HG02588 (cell line): ENCODE results near the gene ADAM12.
"Not testable (repeated sequence)": the region's sequence is repeated elsewhere in the genome, so short reads cannot be mapped to it uniquely, and the experiment has no call there.

Experiments used
- ATAC-seq: cut with Tn5 transposase; IDR thresholded peaks from one replicate; pipeline ENCODE4 v1.9.1; 2021; ENCODE audit warnings: mild to moderate bottlenecking, moderate library complexity; ENCODE audit not compliant: unreplicated experiment

Gene ADAM12

DNA sequence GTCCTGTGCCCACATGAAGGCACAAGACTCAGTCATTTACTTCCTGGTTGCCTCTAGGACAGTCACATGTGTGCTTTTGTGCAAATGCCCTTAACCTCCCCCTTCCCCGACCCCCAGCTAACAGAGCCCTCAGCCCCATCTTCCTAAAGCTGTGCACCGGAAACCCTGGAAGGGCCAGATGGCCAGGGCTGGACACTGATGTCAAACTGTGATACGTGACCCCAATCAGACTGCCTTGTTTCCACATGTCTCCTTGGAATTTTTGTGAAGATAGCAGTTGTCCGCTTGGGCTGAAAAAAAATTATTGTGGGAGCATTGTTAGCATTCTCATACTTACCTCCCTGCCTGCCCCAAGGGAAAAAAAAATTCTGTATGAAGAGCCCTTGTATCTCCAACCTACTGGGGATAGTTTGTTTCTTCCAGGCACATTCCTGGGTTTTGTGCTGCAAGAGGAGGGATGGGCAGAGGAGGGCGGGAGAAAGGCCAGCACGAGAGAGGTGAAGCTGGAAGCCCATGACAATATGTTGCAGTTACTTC, 17.0 kb upstream of the ADAM12 start:
- ATAC-seq: no peak

DNA sequence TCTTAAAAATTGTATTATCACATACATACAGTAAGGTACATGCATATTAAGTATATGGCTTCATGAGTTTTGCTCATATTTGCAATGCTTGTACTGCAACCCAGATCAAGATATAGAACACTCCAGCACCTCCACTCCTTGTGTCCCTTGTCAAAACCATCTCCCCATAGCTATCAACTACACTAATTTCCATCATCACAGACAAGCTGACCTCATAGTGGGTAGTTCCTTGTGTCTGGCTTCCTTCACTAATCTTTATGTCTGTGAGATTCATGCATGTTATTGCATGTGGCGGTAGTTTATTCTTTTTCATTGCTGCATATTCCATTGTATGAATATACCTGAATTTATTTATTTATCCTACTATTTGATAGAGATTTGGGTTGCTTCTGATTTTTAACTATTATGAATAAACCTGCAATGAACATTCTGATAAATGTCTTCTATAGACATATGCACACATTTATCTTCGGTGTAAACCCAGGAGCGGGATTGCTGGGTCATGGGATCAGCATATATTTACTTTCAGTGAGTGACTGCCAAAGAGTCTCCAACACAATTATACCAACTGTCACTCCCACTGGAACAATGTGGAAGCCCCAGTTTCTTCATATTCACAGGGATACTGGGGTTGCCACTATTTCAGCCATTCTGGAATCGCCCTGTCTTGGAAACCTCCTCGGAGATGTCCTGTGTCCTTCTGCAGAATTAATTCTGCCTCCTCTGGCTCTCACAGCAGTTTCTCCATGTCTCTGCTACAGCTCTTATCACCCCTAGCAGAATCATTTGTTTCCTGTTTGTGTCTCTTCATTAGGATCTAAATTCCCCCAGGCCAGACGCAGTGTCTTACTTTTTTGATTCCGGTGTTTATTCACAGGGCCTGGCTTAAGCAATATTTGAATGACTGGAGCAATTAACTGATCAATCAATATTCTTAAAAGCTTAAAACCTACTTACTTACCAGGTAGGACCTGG, 14.7 kb upstream of the ADAM12 start:
- ATAC-seq: no peak

DNA sequence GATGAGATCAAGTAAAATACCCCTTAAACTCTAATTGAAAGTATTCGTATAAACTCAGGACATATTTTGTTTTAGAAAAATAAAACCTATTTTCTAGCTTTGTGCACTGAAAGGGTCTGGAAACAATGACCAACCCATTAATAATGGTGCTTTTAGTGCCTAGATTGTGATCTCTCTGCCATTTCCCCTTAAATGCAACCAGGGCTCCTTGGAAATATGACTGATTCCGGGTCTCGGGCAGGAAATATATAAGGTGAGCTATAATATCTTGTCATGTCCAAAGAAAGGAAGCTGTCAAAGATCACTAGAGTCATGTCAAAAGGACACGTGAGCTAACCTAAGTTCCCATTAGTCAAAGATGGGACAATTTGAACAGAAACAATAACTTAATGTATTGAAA, 12.4 kb upstream of the ADAM12 start:
- no peak for ATAC-seq

DNA sequence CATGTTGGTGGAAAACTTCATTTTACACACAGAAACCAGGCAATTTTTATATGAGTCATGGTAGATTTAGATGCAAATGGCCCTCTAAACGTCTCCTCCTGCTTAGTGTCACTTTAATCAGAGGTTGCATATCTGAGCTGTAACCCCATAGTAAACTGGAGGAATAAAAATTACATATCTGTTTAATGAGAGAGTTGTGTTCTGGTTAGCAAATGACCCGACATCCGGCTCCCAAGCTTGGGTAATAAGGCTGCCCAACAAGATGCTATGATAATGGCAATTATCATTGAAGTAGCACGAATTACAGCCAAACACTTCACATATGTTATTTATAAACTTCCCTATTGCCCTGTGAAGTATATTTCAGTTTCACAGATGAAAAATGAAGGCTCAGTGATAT, 10.6 kb upstream of the ADAM12 start:
- no peak for ATAC-seq

DNA sequence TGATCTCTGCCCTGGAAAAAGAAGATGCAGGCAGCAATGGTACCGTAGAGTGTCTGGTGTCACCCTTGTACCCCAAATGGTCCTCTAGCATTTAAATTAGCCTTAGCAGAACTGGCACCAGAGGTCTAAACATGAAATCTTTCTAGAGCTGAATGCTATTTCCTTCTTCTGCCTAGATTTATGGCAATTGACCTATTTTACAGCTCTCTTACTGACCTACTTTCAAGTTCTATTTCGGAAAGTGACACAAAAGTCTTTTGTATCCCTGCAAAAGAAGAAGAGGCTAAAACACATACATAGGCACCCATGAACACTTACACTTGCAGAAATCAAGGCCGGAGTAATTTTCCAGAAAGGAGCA, 10.1 kb upstream of the ADAM12 start:
- ATAC-seq: no peak

DNA sequence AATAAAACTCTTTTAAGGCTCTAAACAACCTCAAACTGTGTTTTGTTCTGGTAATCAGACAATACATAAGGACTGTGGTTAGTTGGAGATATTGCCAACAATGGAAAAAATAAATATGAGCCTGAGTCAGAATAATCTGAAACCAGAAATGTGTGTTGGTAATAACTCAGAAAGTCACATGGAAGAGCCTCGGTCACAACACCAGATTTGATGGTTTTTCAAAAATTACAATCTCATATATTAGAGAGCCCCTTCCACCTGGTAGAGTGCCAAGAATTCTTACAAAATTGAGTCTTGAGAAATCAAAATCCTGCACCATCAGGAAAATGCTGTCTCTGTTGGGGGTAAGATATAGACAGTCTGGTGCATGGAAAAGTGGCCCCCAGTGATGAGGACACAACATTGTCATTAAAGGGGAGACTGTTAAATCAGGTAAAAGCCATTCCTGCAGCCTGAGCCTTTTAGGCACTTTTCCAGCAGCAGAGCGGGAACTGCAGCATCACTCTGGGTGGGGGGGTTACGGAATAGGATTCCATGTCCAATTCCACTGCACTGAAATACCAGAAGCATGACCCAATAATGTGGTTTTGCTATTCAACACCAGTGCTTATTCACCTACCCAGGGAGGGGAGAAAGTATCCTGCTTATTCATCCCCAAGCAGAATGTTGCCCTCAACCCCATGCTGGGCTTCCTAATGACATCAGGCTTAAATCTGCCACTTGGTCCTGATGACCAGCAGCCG, 9.5 kb upstream of the ADAM12 start:
- no peak for ATAC-seq

DNA sequence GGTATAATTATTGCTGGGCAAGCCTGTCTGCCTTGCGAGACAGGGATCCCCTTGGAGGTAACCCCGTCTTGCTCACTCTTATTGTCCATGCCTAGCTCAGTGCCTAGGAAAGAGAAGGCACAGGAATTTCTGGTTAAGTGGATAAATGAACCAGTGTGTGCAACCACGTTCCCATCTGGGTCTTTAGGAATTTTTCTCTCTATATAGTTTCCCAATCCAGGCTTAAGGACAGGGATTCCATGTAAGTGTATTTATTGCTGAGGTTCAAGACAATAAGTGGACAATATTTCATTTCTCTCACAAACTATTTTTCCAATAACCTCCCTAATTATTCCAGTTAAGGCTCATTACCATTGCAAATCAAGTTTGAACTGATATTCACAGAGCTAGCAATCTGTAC, 8.9 kb upstream of the ADAM12 start:
- ATAC-seq: no peak

DNA sequence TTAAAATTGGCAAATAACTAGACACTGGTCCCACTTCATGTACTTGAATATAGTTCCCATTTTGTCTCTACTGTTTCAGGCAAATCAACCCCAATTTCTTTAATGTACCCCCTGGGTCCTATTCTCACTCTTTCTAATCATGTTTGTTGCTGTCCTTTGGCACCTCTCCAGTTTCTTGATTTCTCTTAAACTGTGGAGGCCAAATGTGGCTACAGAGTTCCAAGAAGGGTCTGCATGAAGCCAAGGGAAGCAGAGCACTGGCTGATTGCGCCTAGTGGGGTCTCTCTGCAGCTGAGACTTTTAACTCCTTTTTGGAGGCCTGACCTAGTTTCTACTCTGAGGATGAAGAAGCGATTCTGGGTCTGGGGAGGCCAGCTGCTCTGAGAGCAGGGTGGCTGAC, 6.7 kb upstream of the ADAM12 start:
- ATAC-seq: no peak

DNA sequence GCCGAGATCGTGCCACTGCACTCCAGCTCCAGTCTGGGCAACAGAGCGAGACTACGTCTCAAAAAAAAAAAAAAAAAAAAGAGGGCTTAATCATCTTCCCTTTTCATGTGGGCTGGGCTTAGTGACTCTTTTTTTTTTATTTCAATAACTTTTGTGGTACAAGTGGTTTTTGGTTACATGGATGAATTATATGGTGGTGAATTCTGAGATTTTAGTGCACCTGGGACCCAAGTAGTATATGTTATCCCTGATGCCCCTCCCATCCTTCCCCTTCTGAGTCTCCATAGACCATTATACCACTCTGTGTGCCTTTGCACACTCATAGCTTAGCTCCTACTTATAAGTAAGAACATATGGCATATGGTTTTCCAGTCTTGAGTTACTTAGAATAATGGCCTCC, 4.8 kb upstream of the ADAM12 start:
- ATAC-seq: no peak

DNA sequence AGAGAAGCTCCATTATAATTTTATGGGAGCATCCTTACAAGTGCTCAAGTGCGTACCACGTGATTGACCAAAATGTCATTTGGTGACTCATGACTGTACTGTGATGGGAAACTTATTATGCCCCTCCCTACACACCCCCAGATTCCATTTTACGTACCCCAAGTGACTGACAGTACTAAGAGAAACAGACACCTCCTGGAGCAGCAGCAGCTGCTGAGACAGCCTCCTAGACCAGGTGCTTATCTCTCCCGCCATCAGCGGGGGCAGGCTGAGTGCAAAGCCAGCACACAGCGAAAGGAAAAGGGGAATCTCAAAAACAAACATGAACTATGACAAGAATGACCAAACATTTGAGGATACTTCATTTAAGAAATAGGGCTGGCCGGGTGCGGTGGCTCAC, 4.2 kb upstream of the ADAM12 start:
- ATAC-seq: no peak

DNA sequence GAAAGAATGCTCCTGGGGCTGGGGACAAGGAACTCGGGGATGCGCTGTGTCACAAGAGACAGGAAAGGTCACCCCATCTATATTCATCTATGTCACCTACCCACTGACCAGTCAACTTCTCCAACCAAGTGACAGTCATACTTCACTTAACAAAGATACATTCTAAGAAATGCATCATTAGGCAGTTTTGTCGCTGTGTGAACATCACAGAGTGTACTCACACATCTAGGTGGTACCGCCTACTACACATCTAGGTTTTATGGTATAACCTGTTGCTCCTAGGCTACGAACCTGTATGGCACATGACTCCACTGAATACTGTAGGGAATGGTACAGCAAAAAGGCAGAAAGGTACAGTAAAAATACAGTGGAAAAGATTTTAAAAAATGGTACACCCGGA, 3.8 kb upstream of the ADAM12 start:
- ATAC-seq: no peak

DNA sequence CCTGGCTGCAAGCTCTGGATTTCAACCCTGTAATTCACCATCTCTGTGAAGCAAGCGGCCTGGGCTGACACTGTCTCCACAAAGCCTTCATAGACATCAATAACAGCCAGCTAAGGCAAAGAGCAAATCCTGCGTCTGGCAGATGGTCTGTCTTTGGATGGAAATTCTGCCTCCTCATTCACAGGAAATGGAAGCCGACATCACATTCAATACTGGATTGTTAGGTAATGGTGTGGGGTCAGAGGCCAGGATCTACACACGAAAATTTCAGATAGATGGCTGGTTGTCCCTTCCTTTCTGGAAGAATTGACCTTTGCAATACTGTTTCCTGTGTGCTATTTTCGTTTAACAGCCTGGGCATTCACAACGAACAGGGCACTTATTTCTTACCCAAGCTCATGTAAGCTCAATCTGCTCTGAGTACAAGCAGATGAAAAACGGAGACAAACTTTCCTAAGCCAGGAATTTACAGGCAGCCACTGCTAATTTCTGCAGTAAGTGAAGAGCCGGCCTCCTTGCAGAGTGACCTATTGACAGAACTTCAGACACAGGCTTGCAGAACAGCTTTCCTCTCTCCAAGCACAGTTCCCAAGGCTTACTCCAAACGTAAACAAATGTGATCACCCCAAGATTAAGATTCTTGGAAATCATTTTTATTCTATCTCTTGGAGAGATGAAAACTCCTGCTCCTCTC, 3.1 kb upstream of the ADAM12 start:
- no peak for ATAC-seq

DNA sequence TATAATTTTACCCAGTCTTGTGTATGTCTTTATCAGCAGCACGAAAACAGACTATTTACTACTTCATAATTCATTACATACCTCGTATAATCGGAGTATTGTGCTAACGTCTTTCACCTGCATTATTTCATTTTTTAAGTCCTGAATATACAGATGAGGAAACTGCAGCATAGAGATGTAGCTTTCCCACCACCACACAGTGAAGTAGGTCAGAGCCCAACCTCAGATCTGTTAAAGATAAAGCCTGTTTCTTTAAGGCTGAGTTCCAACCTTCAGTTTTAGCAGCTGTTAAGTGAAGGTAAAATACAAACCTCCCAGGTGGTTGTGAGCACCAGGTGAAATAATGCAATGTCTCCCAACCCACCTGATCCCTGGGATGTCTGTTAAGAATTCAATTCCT, 2.0 kb upstream of the ADAM12 start:
- ATAC-seq: no peak

DNA sequence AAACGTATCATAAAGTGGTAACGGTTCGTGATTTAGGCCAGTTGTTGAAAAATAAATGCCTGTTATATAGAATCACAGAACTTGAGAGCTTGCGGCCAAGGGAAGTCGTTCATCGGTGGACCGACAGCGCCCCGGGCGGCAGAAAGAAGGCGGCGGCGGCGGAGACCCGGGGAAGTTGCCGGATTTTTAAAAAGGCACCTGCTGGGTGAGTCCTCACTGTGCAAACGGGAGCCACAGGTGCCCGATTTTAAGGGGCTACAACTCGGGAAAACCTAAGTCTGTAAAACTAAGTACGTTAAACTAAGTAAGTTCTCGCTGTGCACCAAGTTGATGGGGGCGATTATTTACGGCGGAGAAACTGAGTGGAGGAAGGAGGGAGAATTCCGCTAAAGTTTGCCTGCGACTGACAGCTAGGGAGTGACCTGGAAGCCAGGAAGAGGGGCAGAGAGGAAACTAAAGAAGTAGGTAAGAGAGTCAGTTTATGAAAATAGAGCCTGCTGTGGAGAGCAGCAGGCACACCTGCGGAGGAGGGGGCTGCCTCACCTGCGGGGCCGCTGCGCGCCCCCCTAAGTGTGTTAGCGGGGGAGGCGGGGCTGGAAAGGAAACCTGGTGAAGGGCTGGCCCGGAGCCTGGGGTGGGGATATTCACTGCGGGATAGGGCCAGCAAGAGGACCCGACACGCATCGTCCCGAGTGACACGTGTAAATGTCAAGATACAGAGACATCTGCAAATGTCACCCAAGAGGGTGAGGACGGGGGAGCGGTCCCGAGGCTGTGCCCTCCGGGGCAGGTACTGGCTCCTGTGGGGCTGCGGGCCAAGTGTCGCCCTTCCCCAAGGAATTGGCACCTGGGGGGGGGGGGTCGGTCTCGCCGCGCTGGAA, 996 bp downstream of the ADAM12 start:
- no peak for ATAC-seq

DNA sequence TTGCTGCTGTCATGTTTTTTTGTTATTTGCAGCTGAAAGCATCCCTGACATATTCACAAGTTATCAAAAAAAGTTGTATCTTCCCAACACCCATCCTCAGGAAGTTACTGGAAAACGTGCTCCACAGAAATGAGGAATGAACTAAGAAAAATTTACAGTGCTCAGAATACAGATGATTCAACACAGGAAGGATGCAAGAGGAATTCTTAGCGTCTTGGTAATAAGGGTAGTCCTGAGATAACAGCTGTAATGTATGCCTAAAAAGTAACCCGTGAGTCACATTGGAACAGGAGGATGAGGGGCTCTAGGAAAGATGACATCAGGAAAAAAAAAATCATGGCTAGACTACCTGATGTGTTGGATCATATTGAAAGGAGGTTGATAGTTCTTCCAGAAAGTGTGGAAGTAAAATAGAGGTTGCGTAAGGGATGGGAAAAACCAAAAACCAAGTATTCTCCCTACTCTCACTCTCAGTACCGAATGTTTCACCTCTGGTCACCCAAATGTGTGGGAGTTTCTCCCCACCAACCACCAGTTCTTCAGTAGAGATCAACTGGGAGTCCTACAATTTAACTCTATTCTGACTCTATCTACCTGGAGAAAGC, 3.9 kb downstream of the ADAM12 start:
- ATAC-seq: no peak

DNA sequence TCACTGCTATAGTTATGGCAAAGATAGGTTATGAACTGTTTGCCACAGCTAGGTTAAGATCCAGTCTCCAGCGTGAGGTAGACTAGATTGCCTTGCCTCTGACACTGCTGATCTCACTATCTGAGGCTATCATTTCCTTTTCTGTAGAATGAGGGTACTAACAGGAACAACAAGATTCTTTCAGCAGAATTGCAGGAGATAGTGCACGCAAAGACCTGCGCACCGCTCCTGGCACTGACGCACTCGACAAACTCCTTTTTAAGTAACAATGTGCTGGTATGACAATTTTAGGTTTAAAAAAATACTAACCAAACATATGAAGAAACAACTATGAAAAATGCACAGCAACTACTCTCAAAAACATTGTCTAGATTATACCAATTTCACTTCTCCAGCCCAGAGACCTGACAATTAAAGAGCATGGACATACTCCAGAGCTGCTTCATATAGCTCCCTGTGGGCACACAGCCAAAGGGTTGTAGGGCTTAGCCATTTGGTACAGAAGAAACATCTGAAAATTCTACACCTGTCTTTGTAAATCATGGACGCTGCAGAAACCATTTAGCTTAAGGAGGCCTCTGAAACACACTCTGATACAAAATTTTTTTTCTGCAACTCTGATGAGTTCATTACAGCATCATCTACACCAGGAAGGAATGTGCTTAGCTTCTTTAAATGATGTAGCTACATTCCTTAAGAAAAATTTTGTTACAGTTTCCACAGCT, 7.8 kb downstream of the ADAM12 start:
- no peak for ATAC-seq

DNA sequence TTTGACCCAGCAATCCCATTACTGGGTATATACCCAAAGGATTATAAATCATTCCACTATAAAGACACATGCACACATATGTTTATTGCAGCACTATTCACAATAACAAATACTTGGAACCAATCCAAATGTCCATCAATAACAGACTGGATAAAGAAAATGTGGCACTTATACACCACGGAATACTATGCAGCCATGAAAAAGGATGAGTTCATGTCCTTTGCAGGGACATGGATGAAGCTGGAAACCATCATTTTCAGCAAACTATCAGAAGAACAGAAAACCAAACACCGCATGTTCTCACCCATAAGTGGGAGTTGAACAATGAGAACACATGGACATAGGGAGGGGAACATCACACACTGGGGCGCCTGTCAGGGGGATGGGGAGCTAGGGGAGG, 9.1 kb downstream of the ADAM12 start:
- ATAC-seq: not testable (repeated sequence)

DNA sequence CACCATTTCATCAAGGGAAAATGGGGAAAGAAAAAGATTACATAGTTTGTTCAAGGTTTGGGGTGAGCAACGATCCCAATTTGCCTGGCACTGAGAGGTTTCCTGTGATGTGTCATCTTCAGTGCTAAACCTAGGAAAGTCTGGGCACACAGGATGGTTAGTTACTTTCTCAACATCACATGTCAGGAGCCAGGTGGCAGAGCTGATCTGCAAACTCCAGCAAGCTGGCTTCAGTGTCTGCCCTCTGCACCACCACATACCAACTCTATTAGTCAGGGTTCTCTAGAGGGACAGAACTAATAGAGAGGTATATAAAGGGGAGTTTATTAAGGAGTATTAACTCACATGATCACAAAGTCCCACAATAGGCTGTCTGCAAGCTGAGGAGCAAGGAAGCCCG, 11.3 kb downstream of the ADAM12 start:
- no peak for ATAC-seq

DNA sequence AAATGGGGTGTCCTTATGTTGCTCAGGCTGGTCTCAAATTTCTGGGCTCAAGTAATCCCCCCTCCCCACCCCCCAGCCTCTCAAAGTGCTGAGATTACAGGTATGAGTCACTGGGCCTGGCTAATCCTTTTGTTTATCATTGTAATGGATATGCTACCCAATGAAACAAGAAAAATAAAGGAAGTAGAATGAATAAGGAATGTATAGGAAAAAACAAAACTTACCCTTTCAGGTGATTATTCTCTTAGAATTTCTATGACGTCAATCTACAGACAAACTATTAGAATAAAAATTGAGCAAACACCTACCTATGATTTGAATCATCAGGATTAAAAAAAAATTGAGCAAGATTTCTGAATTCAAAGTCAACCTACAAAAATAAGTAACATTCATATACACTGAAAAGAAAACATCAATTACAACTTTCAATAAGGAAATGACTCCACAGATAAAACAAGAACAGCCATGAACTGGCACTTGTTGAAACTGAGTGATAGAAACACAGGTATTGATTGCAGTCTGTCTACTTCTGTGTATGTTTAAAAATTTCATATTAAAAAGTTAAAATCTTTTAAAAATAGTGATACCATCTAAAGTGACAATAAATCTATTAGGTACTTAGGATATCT, 12.2 kb downstream of the ADAM12 start:
- no peak for ATAC-seq
